Testis (tissue), 2 donors: ENCODE measurements around the gene TRAF3IP3.

Experiments
- CTCF ChIP-seq, 3 experiments: fragments of 450-650 bp in 2 of 3; fragments of 200-600 bp in 1 of 3; sonication (generic) in 1 of 3; IDR thresholded peaks; one replicate each; pipeline ENCODE4 v1.5.1; 2016 to 2019; ENCODE audit warnings: antibody characterized with exemption in 3 of 3, mild to moderate bottlenecking in 2 of 3, moderate library complexity in 1 of 3
- POLR2A ChIP-seq: fragments of 450-650 bp; IDR thresholded peaks from one replicate; pipeline ENCODE4 v1.6.1; 2017; ENCODE audit warnings: antibody characterized with exemption, mild to moderate bottlenecking, moderate library complexity

- no peak for TF ChIP-seq CTCF (IDR thresholded peaks at IDR 0.05)
- TF ChIP-seq POLR2A: no peak
These were observed 10.2 kb downstream of the TRAF3IP3 start for GRCh38 chr1:209766051-209766450.
